SK-N-SH (cell line): Measurements from ENCODE around the gene EPDR1.

Experiments
- CTCF ChIP-seq: fragments of 200-600 bp; sonication (generic); IDR thresholded peaks from 2 replicates; pipeline ENCODE4 v1.6.1; 2017; ENCODE audit warnings: antibody characterized with exemption, mild to moderate bottlenecking, moderate library complexity
- EZH2phosphoT487 ChIP-seq: fragments of 200-600 bp; sonication (generic); IDR thresholded peaks from 2 replicates; pipeline ENCODE4 v1.6.1; 2017; ENCODE audit warnings: low read depth, mixed run types, mild to moderate bottlenecking, antibody characterized with exemption, moderate library complexity, borderline replicate concordance
- GABPA ChIP-seq: IDR thresholded peaks from 2 replicates; pipeline ENCODE4 v1.4.0; 2012; ENCODE audit warnings: low read depth, mild to moderate bottlenecking
- MAX ChIP-seq: IDR thresholded peaks from 2 replicates; pipeline ENCODE4 v1.4.0; 2012; ENCODE audit warnings: low read depth
- NRF1 ChIP-seq: IDR thresholded peaks from 2 replicates; pipeline ENCODE4 v1.6.1; 2012; ENCODE audit warnings: low read depth, mild to moderate bottlenecking, low read length
- POLR2AphosphoS5 ChIP-seq: IDR thresholded peaks from 2 replicates; pipeline ENCODE4 v1.6.1; 2012; ENCODE audit warnings: low read depth, low read length
- RAD21 ChIP-seq: IDR thresholded peaks from 2 replicates; pipeline ENCODE4 v1.6.1; 2012; ENCODE audit warnings: mild to moderate bottlenecking, low read length
- RCOR1 ChIP-seq: fragments of 150-350 bp; IDR thresholded peaks from 2 replicates; pipeline ENCODE4 v1.6.1; 2017; ENCODE audit warnings: antibody characterized with exemption, low read length
- RFX5 ChIP-seq: IDR thresholded peaks from 2 replicates; pipeline ENCODE4 v1.6.1; 2012; ENCODE audit warnings: mild to moderate bottlenecking, improper control_type of control experiment, low read length
- RXRA ChIP-seq: IDR thresholded peaks from 2 replicates; pipeline ENCODE4 v1.4.0; 2012; ENCODE audit warnings: low read depth, mild to moderate bottlenecking, borderline replicate concordance
- SIN3A ChIP-seq: IDR thresholded peaks from 2 replicates; pipeline ENCODE4 v1.6.1; 2012; ENCODE audit warnings: low read depth, mild to moderate bottlenecking, low read length, moderate library complexity, borderline replicate concordance
- SMC3 ChIP-seq: IDR thresholded peaks from 2 replicates; pipeline ENCODE4 v1.6.1; 2012; ENCODE audit warnings: low read depth, low read length, improper control_type of control experiment
- TAF1 ChIP-seq: IDR thresholded peaks from 2 replicates; pipeline ENCODE4 v1.6.1; 2012; ENCODE audit warnings: low read depth, mild to moderate bottlenecking, low read length, moderate library complexity, borderline replicate concordance
- USF1 ChIP-seq: IDR thresholded peaks from 2 replicates; pipeline ENCODE4 v1.4.0; 2012; ENCODE audit warnings: low read depth, borderline replicate concordance

GRCh38 chr7:37974711-37975110 is 54.3 kb downstream of the EPDR1 start:
- TF ChIP-seq NRF1 (no peak), CTCF (no peak), GABPA (no peak), RAD21 (no peak), POLR2AphosphoS5 (no peak), EZH2phosphoT487 (no peak), RFX5 (no peak), RCOR1 (no peak), USF1 (no peak), SIN3A (no peak), TAF1 (no peak), MAX (no peak), SMC3 (no peak), RXRA (no peak)
